Sigmoid colon (tissue), 7 donors: ENCODE data around the gene CFDP1. TPM values are rescaled to one million over a fixed set of nuclear protein-coding genes. Genes with fewer than 3 reads are reported as not detected.

Experiments
- DNase-seq: peaks from one replicate; pipeline ENCODE4 v3.0.0-alpha.2; 2019
- H3K27ac ChIP-seq, 4 donors: fragments of 200-600 bp; sonication (generic); one replicate each; pipeline ENCODE4 v1.5.1; 2016 to 2019; ENCODE audit warnings: mild to moderate bottlenecking in 1 of 4
- H3K27me3 ChIP-seq, 3 donors: fragments of 200-600 bp; sonication (generic); one replicate each; pipeline ENCODE4 v1.5.1; 2019; ENCODE audit warnings: mild to moderate bottlenecking in 1 of 3
- H3K36me3 ChIP-seq, 4 donors: fragments of 200-600 bp; sonication (generic); one replicate each; pipeline ENCODE4 v1.5.1; 2016 to 2019
- H3K4me1 ChIP-seq, 4 donors: fragments of 200-600 bp; sonication (generic); one replicate each; pipeline ENCODE4 v1.5.1; 2017 to 2019
- H3K4me3 ChIP-seq, 4 donors: fragments of 200-600 bp; sonication (generic); one replicate each; pipeline ENCODE4 v1.5.1; 2017 to 2019; ENCODE audit warnings: mild to moderate bottlenecking in 2 of 4, moderate library complexity in 1 of 4
- H3K9me3 ChIP-seq, 4 donors: fragments of 200-600 bp in 3 of 4; sonication (generic) in 3 of 4; one replicate each; pipeline versions ENCODE4 v1.5.1 to v1.6.1; 2013 to 2019
- EP300 ChIP-seq, 4 donors: sonication (generic); formaldehyde crosslinking; IDR thresholded peaks; one replicate each; pipeline ENCODE4 v1.6.1; 2017; ENCODE audit warnings: antibody characterized with exemption in 4 of 4
- POLR2A ChIP-seq, 2 donors: fragments of 450-650 bp; IDR thresholded peaks; one replicate each; pipeline ENCODE4 v1.6.1; 2016; ENCODE audit warnings: antibody characterized with exemption in 2 of 2, mild to moderate bottlenecking in 2 of 2, moderate library complexity in 2 of 2
- POLR2AphosphoS5 ChIP-seq, 4 donors: sonication (generic); formaldehyde crosslinking; IDR thresholded peaks; one replicate each; pipeline ENCODE4 v1.6.1; 2017; ENCODE audit warnings: antibody characterized with exemption in 4 of 4
- WGBS, 2 donors: extraction: QIAGEN DNeasy Blood & Tissue Kit; methylation state at CpG; one replicate each; pipeline ENCODE4 v1.1.7; 2013; 5-methylcytosine and 5-hydroxymethylcytosine counted together
- intact Hi-C: fragments of 100-400 bp; cut with DNase I; formaldehyde crosslinking; loops from one replicate; pipeline ENCODE4 v1.15.1; 2023
- polyA plus RNA-seq, 3 donors: library from polyadenylated mRNA; stranded (reverse); fragments of 200-250 nt; gene quantifications; one replicate each; pipeline ENCODE4 v1.2.3, GENCODE V29; 2013
- total RNA-seq, 4 donors: library from RNA; depleted of rRNA; stranded (reverse); fragments of >200 nt; gene quantifications; one replicate each; pipeline ENCODE4 v1.1.0, GENCODE V29; 2016
- TF ChIP-seq, protein P1 (sequence below), 4 experiments: fragments of 450-650 bp in 3 of 4; fragments of 200-600 bp in 1 of 4; IDR thresholded peaks; one replicate each; pipeline ENCODE4 v1.5.1; 2016 to 2019; ENCODE audit warnings: antibody characterized with exemption in 4 of 4, mild to moderate bottlenecking in 3 of 4, moderate library complexity in 2 of 4
- donor health status: healthy with polysubstance abuse.
- donor health status: Bipolar disorder and iron deficiency.
- donor health status: healthy.

The CFDP1 gene
- total and polyA plus RNA-seq, 7 donors = 42.1 to 382 (median 61.1) TPM

DNA sequence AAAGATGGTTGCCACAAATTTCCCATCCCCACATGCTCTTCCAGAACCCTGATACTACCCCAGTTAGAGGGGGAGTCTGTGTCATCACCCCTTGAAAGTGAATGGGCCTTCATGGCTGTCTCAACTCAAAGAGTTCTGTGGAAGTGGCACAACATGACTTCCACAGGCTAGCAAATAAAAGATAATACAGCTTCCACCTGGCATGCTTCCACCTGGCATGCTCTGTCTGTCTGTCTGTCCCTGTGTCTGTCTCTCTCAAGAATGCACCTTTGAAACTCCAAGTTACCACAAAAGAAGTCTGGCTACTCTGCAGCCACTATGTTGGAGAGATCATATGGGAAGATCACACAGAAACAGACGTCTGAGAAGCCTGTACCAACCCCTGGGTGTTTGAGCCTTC is 35.0 kb downstream of the CFDP1 start:
- Histone ChIP-seq H3K27ac (no peak overlapping the region), H3K9me3 (no peaks in the 10 kb centered on the region), H3K4me3 (no peak overlapping the region), H3K27me3 (no peaks in the 10 kb centered on the region), H3K36me3 (peaks cover 0 to 20% (median 3%) of the 10 kb centered on the region in 4 donors), H3K4me1 (peaks cover 0 to 12% (median 10%) of the 10 kb centered on the region in 4 donors)
- TF ChIP-seq POLR2AphosphoS5 (IDR thresholded peaks at IDR 0.05) = no peak
- TF ChIP-seq, protein P1, sequence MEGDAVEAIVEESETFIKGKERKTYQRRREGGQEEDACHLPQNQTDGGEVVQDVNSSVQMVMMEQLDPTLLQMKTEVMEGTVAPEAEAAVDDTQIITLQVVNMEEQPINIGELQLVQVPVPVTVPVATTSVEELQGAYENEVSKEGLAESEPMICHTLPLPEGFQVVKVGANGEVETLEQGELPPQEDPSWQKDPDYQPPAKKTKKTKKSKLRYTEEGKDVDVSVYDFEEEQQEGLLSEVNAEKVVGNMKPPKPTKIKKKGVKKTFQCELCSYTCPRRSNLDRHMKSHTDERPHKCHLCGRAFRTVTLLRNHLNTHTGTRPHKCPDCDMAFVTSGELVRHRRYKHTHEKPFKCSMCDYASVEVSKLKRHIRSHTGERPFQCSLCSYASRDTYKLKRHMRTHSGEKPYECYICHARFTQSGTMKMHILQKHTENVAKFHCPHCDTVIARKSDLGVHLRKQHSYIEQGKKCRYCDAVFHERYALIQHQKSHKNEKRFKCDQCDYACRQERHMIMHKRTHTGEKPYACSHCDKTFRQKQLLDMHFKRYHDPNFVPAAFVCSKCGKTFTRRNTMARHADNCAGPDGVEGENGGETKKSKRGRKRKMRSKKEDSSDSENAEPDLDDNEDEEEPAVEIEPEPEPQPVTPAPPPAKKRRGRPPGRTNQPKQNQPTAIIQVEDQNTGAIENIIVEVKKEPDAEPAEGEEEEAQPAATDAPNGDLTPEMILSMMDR (IDR thresholded peaks at IDR 0.05) = no peak
- no peak for TF ChIP-seq POLR2A (IDR thresholded peaks at IDR 0.05)
- no peak for TF ChIP-seq EP300 (IDR thresholded peaks at IDR 0.05)
- no peak for DNase-seq
- 56 to 77% methylated on average over 1 of the region's 1 CpG for WGBS, 2 donors
- intact Hi-C loops = no loop called here

DNA sequence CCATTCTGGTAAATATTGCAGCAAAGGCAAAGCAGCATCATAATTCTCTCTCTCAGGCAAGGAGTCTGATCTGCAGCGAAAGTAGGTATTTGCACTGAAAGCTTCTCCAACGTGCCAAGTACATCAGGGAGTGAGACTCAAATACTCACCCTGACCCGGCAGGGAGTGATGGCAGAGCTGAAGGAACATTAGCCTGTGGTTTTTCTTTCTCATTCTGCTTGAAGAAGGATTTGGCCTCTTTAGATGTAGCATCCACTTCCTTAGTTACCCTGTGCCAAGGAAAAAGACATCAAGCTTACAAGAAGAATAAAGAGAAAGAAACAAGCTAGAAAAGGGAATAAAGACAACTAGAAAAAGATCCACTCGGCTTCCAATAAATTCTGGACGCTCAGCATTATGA is 38.4 kb downstream of the CFDP1 start:
- intact Hi-C loops = no loop called here
- Histone ChIP-seq H3K27ac (no peak overlapping the region), H3K9me3 (no peaks in the 10 kb centered on the region), H3K36me3 (peaks cover 0 to 48% (median 12%) of the 10 kb centered on the region in 4 donors), H3K27me3 (no peaks in the 10 kb centered on the region), H3K4me3 (no peak overlapping the region), H3K4me1 (no peaks in the 10 kb centered on the region)
- TF ChIP-seq EP300 (IDR thresholded peaks at IDR 0.05) (no peak), POLR2AphosphoS5 (IDR thresholded peaks at IDR 0.05) (no peak), POLR2A (IDR thresholded peaks at IDR 0.05) (no peak)
- TF ChIP-seq, protein P1 (IDR thresholded peaks at IDR 0.05) = no peak
- 79 to 88% methylated on average over 5 of the region's 5 CpGs for WGBS, 2 donors
- no peak for DNase-seq

DNA sequence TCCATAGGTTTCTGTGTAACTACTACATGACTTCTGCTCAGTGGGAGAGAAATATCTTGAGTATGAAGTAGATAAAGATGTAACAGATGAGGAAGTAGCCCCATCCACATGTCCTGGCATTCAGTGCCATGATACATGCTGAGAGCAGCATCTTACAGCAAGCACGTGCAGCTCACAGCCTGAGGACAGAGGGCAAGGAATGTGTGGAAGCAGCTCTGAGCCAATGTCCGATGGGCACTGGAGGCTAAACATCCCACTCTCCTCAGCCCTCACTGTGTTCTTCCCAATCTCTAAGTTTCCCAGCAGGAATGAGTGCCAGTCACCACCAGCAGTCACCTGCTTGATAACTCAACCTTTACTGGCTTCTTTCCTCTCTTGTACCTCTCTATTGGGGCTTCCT is 40.4 kb downstream of the CFDP1 start:
- peaks cover 0 to 42% (median 12%) of the 10 kb centered on the region in 4 donors for H3K36me3 ChIP-seq

DNA sequence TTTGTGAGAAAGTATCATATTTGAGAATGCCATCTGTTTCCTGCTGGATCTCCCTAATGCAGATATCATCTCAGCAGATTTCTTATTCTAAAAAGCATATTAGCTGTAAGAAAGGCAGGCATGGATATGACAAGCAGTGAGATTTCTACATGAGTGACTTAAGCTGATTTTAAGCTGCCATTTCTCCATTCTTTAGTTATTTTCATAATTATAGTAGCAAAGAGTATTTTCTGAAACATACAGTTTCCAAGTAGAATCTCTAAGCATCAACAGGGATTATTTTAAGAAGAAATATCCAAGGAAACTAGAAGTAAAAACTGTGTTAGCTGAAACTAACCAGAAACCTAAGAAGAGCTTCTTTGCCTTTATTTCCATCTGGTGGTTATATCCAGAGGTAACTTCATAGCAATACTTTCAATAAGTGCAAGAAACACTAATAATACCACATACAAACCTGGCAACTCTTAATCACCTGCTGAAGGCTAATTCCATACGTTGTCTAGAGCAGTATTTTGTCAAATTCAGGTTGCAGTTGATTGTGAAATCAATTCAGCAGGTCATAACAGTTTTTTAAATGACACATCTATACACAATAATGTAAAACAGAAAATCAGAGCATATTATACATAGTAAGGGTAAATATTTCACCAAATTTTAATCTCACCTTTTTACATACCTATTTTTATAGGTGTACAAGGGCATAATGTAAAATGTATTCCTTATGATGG is 42.2 kb downstream of the CFDP1 start:
- Histone ChIP-seq H3K27ac (no peak overlapping the region), H3K27me3 (no peaks in the 10 kb centered on the region), H3K9me3 (no peaks in the 10 kb centered on the region), H3K4me3 (no peak overlapping the region), H3K4me1 (peaks cover 0 to 10% (median 4%) of the 10 kb centered on the region in 4 donors), H3K36me3 (peaks cover 0 to 42% (median 12%) of the 10 kb centered on the region in 4 donors)
- DNase-seq = no peak
- intact Hi-C loops = no loop called here
- WGBS, 2 donors = 84 to 85% methylated on average over 1 of the region's 1 CpG
- TF ChIP-seq, protein P1 (IDR thresholded peaks at IDR 0.05) = no peak
- no peak for TF ChIP-seq POLR2AphosphoS5 (IDR thresholded peaks at IDR 0.05)
- no peak for TF ChIP-seq POLR2A (IDR thresholded peaks at IDR 0.05)
- no peak for TF ChIP-seq EP300 (IDR thresholded peaks at IDR 0.05)

More for the DNA sequence above, 40.4 kb downstream of the CFDP1 start:
- 82 to 87% methylated on average over 2 of the region's 2 CpGs for WGBS, 2 donors
- Histone ChIP-seq H3K4me1 (peaks cover 0 to 10% (median 4%) of the 10 kb centered on the region in 4 donors), H3K4me3 (no peak overlapping the region), H3K27me3 (no peaks in the 10 kb centered on the region), H3K9me3 (no peaks in the 10 kb centered on the region), H3K27ac (no peak overlapping the region)
- TF ChIP-seq POLR2A (IDR thresholded peaks at IDR 0.05) (no peak), POLR2AphosphoS5 (IDR thresholded peaks at IDR 0.05) (no peak), EP300 (IDR thresholded peaks at IDR 0.05) (no peak)
- TF ChIP-seq, protein P1 (IDR thresholded peaks at IDR 0.05) = no peak
- intact Hi-C loops = no loop called here
- DNase-seq = no peak
